GM18867 (cell line): Measurements from ENCODE around the gene SMPDL3A.

Experiments
- ATAC-seq: cut with Tn5 transposase; IDR thresholded peaks from one replicate; pipeline ENCODE4 v1.9.1; 2021; ENCODE audit warnings: mild to moderate bottlenecking, moderate library complexity; ENCODE audit not compliant: unreplicated experiment

SMPDL3A gene

GRCh38 chr6:122800906-122801305, 11.8 kb downstream of the SMPDL3A start:
- ATAC-seq, result no peak

DNA sequence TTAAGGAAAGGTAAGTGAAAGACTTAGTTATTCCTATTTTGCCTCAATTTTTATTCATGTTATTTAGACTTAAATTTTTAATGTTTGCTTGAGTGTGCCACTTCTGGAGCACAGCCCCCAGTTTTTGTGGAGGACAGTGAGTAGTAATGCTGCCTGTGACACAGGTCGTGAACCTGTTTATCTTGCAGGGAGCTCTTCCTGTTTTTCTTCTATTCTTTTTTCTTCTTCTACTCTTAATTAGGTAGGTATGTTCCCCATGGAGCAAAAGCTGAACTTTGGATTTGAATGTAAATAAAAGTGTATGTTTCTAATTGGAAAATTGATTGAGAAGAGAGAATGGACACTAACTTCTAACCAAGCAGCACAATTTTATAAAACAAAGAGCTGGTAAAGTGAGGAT, 12.3 kb downstream of the SMPDL3A start:
- no peak for ATAC-seq

DNA sequence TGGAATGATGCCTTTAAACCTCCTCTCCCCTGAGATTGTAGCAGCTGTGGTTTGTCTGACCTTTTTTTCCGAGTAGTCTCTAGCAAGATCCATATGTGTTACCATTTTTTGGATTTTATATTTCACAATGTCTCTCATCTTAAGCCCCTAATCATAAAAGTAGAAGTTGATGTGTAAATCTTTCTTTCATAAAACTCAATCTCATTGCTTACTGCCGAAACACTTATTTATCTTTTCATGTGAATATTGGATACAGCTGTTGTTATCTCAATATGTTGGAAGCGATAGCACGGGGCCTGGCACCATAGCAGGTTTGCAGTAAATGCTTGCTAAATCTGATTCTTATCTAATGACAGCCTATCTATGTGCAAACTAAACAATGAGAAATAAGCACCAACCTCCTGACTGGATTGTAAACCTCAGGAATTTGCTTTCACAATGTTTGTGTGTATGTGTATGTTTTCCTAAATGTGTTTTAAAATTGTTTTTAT, 14.2 kb downstream of the SMPDL3A start:
- ATAC-seq, result no peak

DNA sequence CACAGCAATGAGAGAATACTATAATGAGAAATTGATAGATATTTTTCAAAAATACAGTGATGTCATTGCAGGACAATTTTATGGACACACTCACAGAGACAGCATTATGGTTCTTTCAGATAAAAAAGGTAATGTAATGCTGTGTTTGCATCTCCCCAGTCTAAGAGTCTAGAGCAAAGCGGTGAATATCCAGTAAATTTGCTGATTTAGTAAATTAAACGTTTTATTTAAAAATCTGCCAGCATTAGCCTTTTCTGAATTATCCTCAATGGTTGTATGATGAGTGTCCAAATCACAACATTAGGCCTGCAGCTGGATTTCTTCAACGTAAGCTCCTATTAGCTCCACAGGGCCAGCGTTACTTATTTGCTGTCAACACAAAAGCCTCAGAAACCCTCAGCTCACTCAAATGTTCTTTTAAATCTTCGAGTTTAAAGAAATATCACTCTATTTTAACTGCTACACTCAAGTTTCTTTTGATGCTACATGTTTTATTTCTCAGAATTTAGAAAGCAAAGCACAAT, 16.0 kb downstream of the SMPDL3A start:
- no peak for ATAC-seq

- no peak for ATAC-seq
These were observed 17.2 kb downstream of the SMPDL3A start for GRCh38 chr6:122806291-122806690.

DNA sequence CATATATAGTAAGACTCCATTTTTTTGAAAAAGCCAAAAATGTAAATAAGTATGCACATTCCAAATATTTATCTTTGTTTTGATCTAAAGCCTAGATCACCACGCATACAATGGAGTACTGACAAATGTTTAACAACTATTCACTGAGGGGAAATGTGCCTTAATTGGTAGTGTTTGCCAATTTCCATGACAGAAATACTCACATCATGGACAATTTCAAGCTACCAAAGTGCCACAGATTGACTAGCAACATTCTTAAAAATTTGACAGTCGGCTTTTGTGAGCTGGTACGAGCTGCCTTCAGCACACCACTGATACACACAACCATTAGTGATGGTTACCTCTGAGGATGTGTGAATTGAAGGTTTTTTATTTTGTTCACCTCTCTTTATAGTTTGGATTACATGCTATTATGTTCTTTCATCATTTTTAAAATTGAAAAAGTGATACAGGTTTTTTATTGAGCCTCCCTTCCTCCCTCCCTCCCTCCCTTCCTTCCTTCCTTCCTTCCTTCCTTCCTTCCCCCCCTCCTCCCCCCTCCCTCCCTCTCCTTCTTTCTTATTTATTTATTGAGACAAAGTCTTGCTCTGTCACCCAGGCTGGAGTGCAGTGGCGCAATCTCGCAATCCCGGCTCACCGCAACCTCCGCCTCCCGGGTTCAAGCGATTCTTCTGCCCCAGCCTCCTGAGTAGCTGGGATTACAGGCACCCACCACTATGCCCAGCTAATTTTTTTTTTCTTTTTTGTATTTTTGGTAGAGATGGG, 19.2 kb downstream of the SMPDL3A start:
- ATAC-seq, result no peak

DNA sequence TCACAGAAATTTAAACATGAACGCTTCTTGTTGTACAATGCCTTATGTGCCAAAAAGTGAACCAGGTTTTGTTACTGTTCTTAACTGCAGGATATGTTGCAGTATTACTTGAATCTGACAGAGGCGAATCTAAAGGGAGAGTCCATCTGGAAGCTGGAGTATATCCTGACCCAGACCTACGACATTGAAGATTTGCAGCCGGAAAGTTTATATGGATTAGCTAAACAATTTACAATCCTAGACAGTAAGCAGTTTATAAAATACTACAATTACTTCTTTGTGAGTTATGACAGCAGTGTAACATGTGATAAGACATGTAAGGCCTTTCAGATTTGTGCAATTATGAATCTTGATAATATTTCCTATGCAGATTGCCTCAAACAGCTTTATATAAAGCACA, 19.9 kb downstream of the SMPDL3A start:
- no peak for ATAC-seq

- ATAC-seq, result no peak
These were observed 20.6 kb downstream of the SMPDL3A start for GRCh38 chr6:122809691-122810090.

- ATAC-seq, result no peak
These were observed 21.1 kb downstream of the SMPDL3A start for GRCh38 chr6:122810189-122810588.

- ATAC-seq, result no peak
These were observed 28.3 kb downstream of the SMPDL3A start for GRCh38 chr6:122817358-122817757.

DNA sequence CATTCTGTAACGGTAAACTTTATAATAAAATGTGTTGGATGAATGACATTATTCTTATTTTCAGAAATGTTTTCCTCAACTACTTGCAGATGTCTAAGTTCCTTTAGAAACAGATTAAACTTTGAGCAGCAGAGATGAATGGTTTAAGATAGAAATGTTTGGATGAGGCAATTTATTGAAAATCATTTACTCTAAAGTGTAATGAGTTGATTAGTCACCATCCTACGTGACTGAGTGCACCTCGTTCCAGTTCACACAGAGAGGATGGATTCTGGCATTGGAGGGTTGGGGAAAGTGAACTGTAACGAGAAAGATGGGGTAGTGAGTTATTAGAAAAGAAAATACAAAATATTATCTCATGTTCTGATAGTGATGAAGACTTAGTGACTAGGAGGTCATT, 28.7 kb downstream of the SMPDL3A start:
- no peak for ATAC-seq

DNA sequence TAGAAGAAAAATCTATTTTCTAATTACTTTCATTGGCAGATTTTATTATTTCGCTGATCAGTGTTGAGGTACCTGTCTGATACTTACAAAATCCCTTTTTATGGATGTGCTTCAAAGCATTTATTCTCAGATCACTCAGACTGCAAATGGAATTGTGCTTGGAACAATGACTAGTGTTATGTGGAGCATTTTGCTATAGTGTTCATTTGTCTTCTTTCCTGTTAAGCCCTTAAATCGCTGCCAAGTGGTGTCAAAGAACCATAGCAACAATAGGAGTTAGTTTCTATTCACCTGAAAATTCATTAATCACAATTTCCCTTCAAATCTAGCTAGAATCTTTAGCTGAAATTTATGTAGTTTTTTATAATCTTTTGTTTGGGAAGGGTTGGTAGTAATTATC, 29.8 kb downstream of the SMPDL3A start:
- no peak for ATAC-seq

DNA sequence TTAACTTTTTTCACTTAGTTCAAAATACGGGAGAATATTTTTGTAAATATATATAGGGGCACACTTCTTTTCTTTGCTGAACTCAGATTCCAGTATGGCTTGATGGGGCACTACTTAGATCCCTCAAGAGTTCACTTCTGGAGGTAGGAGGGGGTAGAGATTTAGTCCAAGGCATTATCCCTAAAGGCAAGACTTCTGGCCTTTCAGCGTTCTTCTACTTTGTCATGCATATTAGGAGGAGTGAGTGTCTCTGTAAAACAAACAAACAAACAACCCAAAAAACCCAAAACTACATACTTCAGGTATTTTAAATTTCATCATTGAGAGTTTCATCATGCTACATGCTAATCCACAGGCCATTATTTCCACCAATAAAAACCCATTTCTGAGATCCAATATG, 32.0 kb downstream of the SMPDL3A start:
- no peak for ATAC-seq

GRCh38 chr6:122825163-122825562, 36.1 kb downstream of the SMPDL3A start:
- no peak for ATAC-seq

DNA sequence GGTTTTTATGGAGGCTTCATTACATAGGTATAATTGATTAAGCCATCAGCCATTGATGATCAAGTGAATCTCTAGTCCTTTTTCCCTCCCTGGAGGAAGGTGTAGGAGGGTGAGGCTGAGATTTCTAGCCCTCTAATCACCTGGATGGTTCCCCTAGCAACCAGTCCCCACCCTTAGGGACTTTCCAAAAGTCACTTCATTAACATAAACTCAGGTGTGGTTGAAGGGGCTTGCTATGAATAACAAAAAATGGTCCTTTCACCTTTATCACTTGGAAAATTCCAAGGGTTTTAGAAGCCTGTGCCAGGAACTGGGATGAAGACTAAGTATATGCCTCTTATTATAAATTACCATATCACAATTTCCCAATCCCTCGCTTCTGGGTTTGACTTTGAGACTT, 40.4 kb downstream of the SMPDL3A start:
- no peak for ATAC-seq

GRCh38 chr6:122831511-122831910, 42.5 kb downstream of the SMPDL3A start:
- no peak for ATAC-seq

- no peak for ATAC-seq
These were observed 43.4 kb downstream of the SMPDL3A start for GRCh38 chr6:122832459-122832858.

DNA sequence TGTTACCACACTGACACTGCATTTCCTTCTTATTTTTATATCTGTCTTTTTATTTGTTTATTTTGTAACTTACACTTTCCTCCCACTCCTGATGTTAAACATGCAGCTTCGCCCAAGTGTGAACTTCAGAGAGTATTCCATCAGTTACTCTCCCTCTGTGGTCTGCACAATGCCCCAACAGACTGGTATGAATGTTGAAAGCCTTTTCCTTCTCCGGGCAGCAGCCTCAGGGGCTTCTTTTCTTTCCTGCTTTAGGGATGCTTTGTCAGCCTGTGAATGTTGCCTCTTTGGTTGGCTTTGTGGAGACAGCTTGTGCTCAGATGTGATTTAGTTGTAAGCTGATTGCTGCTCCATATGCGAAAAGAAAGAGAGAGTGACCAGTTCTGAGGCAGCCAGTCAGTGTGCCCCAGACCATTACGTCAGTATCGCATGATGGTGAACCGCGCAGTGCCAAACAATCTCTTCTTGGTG, 44.0 kb downstream of the SMPDL3A start:
- no peak for ATAC-seq

DNA sequence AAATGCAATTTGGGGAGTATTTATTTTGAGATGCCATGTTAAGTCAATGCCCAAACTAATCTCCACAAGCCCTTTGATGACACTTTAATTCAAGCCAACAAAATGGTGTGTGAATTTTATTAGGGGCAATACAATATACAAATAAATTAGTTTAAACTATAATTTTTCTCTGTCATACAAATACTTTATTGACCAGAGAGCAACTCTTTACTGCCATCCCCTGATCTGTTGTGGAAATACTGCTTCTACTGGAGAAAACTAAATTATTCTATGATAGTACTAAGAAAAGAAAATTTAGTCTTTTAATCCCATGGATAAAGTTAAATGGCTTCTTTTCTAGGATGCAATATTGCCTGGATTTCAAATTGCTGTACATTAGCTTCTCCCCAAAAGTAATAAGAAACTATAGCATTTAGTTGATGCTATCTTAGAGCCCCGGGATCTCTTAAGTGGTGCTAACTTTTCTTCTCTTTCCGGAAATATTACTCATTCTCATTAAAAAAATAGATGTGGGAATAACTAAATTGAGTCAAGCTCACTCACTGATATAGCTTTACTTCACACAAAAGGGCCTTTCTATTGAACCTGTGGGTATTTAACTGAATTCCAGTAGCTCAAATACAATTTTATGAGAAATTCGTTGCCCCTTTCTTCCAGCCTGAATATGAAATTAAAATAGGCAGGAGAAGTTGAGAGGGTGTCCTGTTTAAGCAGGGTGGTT, 49.2 kb downstream of the SMPDL3A start:
- no peak for ATAC-seq

- ATAC-seq, result peak; percentile 98
These were observed 50.4 kb downstream of the SMPDL3A start for GRCh38 chr6:122839472-122839871.

- ATAC-seq, result peak; percentile 17
These were observed 50.8 kb downstream of the SMPDL3A start for GRCh38 chr6:122839906-122840305.

DNA sequence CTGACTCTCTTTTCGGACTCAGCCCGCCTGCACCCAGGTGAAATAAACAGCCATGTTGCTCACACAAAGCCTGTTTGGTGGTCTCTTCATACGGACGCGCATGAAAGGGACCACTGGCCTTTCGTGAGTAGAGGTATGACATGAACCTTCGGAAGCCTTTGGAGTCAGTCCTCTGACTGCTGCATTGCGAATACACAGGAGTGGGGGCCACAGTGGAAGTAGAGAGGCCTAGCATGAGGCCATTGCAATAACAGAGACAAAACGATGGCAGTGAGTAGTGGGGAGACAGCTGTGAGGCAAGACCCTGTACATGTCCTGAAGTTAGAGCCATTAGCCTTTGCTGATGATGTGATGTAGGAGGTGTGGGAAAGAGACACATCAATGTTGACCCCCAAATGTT, 56.4 kb downstream of the SMPDL3A start:
- no peak for ATAC-seq
